ENCODE results near the gene PTPRN2.
"Not testable (repeated sequence)": the region's sequence is repeated elsewhere in the genome, so short reads cannot be mapped to it uniquely, and the experiment has no call there.

PTPRN2 gene

GRCh38 chr7:158257001-158257400, 330.6 kb downstream of the PTPRN2 start:
- in situ Hi-C loops (cut with HindIII; ENCODE audit: low pct_unique_long_range_greater_than_20kb, low sequenced_read_pairs): no loop called here
- DNase-seq (ENCODE audit: low read depth in 1 of 2, low spot score in 1 of 2): no peak
- TF ChIP-seq JUND (IDR thresholded peaks at IDR 0.05; ENCODE audit: low read depth): no peak

GRCh38 chr7:158256091-158256816, 331.4 kb downstream of the PTPRN2 start:
- TF ChIP-seq JUND (IDR thresholded peaks at IDR 0.05; ENCODE audit: low read depth): no peak
- in situ Hi-C loops (cut with HindIII; ENCODE audit: low pct_unique_long_range_greater_than_20kb, low sequenced_read_pairs): no loop called here
- no peak for DNase-seq (ENCODE audit: low read depth in 1 of 2, low spot score in 1 of 2)

- in situ Hi-C loops (cut with HindIII; ENCODE audit: low pct_unique_long_range_greater_than_20kb, low sequenced_read_pairs): no loop called here
- TF ChIP-seq JUND (IDR thresholded peaks at IDR 0.05; ENCODE audit: low read depth): no peak
- DNase-seq (ENCODE audit: low read depth in 1 of 2, low spot score in 1 of 2): no peak
Observed at GRCh38 chr7:158255558-158255957, 332.1 kb downstream of the PTPRN2 start.

GRCh38 chr7:158255156-158255555, 332.5 kb downstream of the PTPRN2 start:
- in situ Hi-C loops (cut with HindIII; ENCODE audit: low pct_unique_long_range_greater_than_20kb, low sequenced_read_pairs): no loop called here
- no peak for TF ChIP-seq JUND (IDR thresholded peaks at IDR 0.05; ENCODE audit: low read depth)
- DNase-seq (ENCODE audit: low read depth in 1 of 2, low spot score in 1 of 2): no peak

GRCh38 chr7:158253670-158254045, 334.0 kb downstream of the PTPRN2 start:
- DNase-seq (ENCODE audit: low read depth in 1 of 2, low spot score in 1 of 2); in situ Hi-C loops (cut with HindIII; ENCODE audit: low pct_unique_long_range_greater_than_20kb, low sequenced_read_pairs): not testable (repeated sequence)

DNA sequence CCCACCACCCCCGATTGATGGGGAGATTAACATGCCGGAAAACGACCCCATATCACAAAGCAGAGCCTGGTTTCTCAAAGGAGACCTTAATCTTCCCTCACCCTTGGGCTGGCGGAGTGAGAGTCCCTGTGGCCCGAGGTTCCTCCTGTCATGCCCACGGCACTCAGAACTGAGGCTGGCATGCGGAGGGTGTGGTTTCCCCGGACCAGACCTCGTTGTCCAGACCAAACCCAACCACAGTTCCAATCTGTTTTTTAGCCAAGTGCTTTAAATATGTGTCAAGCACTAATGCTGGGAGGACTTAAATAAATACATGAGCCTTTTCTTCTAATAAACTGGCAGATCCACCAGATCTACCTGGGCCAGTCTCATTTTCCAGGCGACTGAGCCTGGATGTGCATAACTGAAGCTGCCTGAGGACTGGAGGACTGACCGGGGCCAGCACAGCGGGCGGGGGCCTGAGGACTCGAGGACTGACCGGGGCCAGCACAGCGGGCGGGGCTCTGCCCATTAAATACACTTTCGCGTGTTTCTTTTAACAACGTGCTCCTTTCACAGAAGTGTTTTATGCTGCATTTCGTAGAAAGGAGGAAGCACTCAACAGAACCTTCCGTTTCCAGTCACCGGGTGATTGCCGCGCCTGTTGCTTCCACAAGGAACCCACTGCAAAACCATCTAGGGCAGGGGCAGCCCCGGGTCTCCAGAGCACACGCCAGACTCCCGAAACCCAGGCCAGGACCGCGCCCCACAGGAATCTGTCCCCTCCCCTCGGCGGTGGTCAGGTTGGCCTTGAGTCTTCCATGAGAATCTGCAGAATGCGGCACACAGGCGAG, 334.6 kb downstream of the PTPRN2 start:
- DNase-seq (ENCODE audit: low read depth in 1 of 2, low spot score in 1 of 2): no peak
- no peak for TF ChIP-seq JUND (IDR thresholded peaks at IDR 0.05; ENCODE audit: low read depth)
- in situ Hi-C loops (cut with HindIII; ENCODE audit: low pct_unique_long_range_greater_than_20kb, low sequenced_read_pairs): no loop called here

- TF ChIP-seq JUND (IDR thresholded peaks at IDR 0.05; ENCODE audit: low read depth): no peak
- in situ Hi-C loops (cut with HindIII; ENCODE audit: low pct_unique_long_range_greater_than_20kb, low sequenced_read_pairs): no loop called here
- no peak for DNase-seq (ENCODE audit: low read depth in 1 of 2, low spot score in 1 of 2)
Observed at GRCh38 chr7:158252081-158252836, 335.4 kb downstream of the PTPRN2 start.

DNA sequence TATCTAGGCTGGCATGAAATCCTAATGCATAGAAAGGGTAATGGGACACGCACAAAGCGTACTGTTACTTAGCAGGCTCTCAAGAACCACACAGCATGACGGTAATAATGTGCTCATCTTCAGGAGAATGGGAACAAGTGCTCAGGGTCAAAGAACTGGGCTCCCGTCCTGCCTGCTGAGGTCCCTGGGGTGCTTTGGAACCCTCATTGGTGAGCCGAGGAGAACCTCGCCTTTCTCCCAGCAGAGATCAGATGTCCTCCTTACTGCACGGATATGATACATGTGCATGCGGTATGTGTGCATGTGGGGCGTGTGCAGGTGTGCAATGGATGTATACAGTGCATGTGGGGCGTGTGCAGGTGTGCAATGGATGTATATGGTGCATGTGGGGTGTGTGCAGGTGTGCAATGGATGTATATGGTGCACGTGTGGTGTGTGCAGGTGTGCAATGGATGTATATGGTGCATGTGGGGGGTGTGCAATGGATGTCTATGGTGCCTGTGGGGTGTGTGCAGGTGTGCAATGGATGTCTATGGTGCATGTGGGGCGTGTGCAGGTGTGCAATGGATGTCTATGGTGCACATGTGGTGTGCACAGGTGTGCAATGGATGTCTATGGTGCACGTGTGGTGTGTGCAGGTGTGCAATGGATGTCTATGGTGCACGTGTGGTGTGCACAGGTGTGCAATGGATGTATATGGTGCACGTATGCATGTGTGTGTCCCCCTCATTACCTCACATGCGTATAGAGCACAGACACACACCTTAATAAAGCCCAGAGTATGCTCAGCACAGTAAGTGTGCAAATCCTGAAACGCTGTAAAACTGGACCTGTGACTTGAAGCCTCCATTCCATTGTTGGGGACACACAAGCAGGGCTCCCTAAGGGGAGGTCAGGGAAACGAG, 336.3 kb downstream of the PTPRN2 start:
- in situ Hi-C loops (cut with HindIII; ENCODE audit: low pct_unique_long_range_greater_than_20kb, low sequenced_read_pairs): no loop called here
- no peak for DNase-seq (ENCODE audit: low read depth in 1 of 2, low spot score in 1 of 2)
- no peak for TF ChIP-seq JUND (IDR thresholded peaks at IDR 0.05; ENCODE audit: low read depth)

DNA sequence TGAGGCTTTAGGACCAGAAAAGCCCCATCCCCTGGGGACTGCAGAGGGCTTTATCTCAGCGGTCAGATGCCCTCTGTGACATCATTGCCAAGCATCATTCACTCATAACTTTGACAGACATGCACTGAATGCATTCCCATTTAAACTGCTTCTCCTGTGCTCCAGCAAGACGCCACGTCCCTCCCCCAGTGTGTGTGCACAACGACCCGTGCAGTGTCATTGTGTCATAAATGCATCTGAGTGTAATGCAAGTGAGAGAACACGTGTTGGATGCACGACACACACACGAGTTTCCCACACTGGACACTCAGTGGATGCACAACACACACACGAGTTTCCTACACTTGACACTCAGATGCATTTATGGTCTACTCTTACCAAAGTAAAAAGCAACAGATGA, 337.9 kb downstream of the PTPRN2 start:
- in situ Hi-C loops (cut with HindIII; ENCODE audit: low pct_unique_long_range_greater_than_20kb, low sequenced_read_pairs): no loop called here
- TF ChIP-seq JUND (IDR thresholded peaks at IDR 0.05; ENCODE audit: low read depth): no peak
- DNase-seq (ENCODE audit: low read depth in 1 of 2, low spot score in 1 of 2): no peak

DNA sequence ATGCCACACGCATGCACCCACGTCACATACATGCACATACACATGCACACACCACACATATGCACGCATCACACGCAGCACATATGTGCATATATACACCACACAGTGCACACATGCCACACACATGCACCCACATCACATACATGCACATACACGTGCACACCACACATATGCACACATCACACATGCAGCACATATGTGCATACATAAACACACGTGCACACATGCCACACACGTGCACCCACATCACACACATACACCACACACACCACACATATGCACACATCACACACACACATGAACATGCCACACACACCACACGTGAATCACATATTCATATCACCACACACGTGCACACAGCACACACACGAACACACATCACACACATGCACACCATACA, 338.8 kb downstream of the PTPRN2 start:
- no peak for DNase-seq (ENCODE audit: low read depth in 1 of 2, low spot score in 1 of 2)
- in situ Hi-C loops (cut with HindIII; ENCODE audit: low pct_unique_long_range_greater_than_20kb, low sequenced_read_pairs): no loop called here

DNA sequence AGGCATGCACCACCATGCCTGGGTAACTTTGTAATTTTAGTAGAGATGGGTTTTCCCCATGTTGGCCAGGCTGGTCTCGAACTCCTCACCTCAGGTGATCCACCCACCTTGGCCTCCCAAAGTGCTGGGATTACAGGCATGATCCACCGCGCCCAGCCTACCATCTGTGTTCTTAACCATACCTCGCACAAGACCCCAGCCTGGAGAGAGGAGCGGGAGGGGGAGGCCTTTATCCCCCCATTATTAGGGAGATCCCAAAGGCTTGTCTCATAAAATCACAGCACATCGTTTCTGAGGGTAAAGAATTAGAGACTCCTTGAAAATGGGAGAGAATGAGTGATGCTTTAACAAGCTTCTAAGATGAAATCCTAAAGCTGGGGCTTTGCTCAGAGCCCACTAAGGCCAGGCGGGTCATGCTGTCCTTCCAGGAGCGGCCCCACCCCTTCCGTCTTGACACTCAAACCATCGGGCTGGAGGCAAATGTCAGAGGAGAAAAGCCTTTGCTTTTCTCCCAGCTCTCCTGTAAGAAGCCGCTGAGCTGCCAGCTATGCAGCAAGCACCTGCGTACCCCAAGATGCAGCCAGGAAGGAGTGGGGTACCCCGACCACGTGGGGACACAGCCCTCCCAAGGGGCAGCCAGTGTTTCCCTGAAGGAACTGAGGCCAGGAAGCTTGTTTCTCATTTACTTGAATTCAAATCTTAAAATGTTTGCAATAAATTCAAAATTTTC, 339.7 kb downstream of the PTPRN2 start:
- no peak for DNase-seq (ENCODE audit: low read depth in 1 of 2, low spot score in 1 of 2)
- no peak for TF ChIP-seq JUND (IDR thresholded peaks at IDR 0.05; ENCODE audit: low read depth)
- in situ Hi-C loops (cut with HindIII; ENCODE audit: low pct_unique_long_range_greater_than_20kb, low sequenced_read_pairs): no loop called here

More for the DNA sequence above, 338.8 kb downstream of the PTPRN2 start:
- no peak for TF ChIP-seq JUND (IDR thresholded peaks at IDR 0.05; ENCODE audit: low read depth)

Data from T47D (cell line).